Mesendoderm (in vitro differentiated cells): ENCODE data around the gene PCDHB7.
A peak's percentile ranks its signal among the peaks of the same experiment; 100 is the strongest.
"Not testable (repeated sequence)": the region's sequence is repeated elsewhere in the genome, so short reads cannot be mapped to it uniquely, and the experiment has no call there.

Source experiments
- DNase-seq: peaks from one replicate; pipeline ENCODE4 v3.0.0; 2013
- H2AK5ac ChIP-seq: 2 replicates; pipeline ENCODE4 v1.6.1; 2013; ENCODE audit warnings: low read length, inconsistent platforms
- H2BK120ac ChIP-seq: 2 replicates; pipeline ENCODE4 v1.6.1; 2013; ENCODE audit warnings: low read depth, mild to moderate bottlenecking, low read length, moderate library complexity, mixed read lengths
- H2BK15ac ChIP-seq: replicated peaks from 2 replicates; pipeline ENCODE4 v1.6.1; 2013; ENCODE audit warnings: low read depth, mild to moderate bottlenecking, moderate library complexity
- H2BK5ac ChIP-seq: 2 replicates; pipeline ENCODE4 v1.6.1; 2013; ENCODE audit warnings: low read length, inconsistent platforms
- H3K18ac ChIP-seq: 2 replicates; pipeline ENCODE4 v1.6.1; 2013; ENCODE audit warnings: mild to moderate bottlenecking, low read length, mixed read lengths
- H3K23ac ChIP-seq: one replicate; pipeline ENCODE4 v1.6.1; 2013; ENCODE audit warnings: low read length
- H3K27ac ChIP-seq: 2 replicates; pipeline ENCODE4 v1.5.1; 2013; ENCODE audit warnings: low read depth, mild to moderate bottlenecking, inconsistent platforms, low read length, moderate library complexity
- H3K27me3 ChIP-seq: 2 replicates; pipeline ENCODE4 v1.6.1; 2013; ENCODE audit warnings: low read length, control low read depth, mild to moderate bottlenecking, inconsistent platforms; ENCODE audit not compliant: insufficient read depth, poor library complexity
- H3K36me3 ChIP-seq: 2 replicates; pipeline ENCODE4 v1.6.1; 2013; ENCODE audit warnings: low read length, inconsistent platforms; ENCODE audit not compliant: control insufficient read depth, insufficient read depth
- H3K4ac ChIP-seq: one replicate; pipeline ENCODE4 v1.6.1; 2013; ENCODE audit warnings: low read depth, mild to moderate bottlenecking, low read length, moderate library complexity
- H3K4me1 ChIP-seq: 2 replicates; pipeline ENCODE4 v1.6.1; 2013; ENCODE audit warnings: low read depth, low read length, inconsistent platforms; ENCODE audit not compliant: control insufficient read depth
- H3K4me2 ChIP-seq: 2 replicates; pipeline ENCODE4 v1.6.1; 2013; ENCODE audit warnings: low read length
- H3K4me3 ChIP-seq: 2 replicates; pipeline ENCODE4 v1.5.1; 2013; ENCODE audit warnings: mild to moderate bottlenecking, low read length
- H3K56ac ChIP-seq: one replicate; pipeline ENCODE4 v1.6.1; 2013; ENCODE audit warnings: low read length
- H3K79me1 ChIP-seq: 2 replicates; pipeline ENCODE4 v1.6.1; 2013; ENCODE audit warnings: low read length, inconsistent platforms
- H3K79me2 ChIP-seq: 2 replicates; pipeline ENCODE4 v1.6.1; 2013; ENCODE audit warnings: mild to moderate bottlenecking, low read length; ENCODE audit not compliant: control insufficient read depth, insufficient read depth
- H3K9ac ChIP-seq: 2 replicates; pipeline ENCODE4 v1.6.1; 2013; ENCODE audit warnings: low read length, inconsistent platforms
- H4K5ac ChIP-seq: one replicate; pipeline ENCODE4 v1.6.1; 2013; ENCODE audit warnings: low read length
- H4K8ac ChIP-seq: one replicate; pipeline ENCODE4 v1.6.1; 2013; ENCODE audit warnings: low read depth, mild to moderate bottlenecking, control low read depth, low read length, moderate library complexity
- WGBS: extraction: QIAGEN DNeasy Blood & Tissue Kit; methylation state at CpG from one replicate; pipeline ENCODE4 v1.1.7; 2013; ENCODE audit warnings: low lambda C conversion rate, missing lambda C conversion rate; ENCODE audit not compliant: insufficient coverage; ENCODE audit errors: extremely low coverage; 5-methylcytosine and 5-hydroxymethylcytosine counted together

The PCDHB7 gene

DNA sequence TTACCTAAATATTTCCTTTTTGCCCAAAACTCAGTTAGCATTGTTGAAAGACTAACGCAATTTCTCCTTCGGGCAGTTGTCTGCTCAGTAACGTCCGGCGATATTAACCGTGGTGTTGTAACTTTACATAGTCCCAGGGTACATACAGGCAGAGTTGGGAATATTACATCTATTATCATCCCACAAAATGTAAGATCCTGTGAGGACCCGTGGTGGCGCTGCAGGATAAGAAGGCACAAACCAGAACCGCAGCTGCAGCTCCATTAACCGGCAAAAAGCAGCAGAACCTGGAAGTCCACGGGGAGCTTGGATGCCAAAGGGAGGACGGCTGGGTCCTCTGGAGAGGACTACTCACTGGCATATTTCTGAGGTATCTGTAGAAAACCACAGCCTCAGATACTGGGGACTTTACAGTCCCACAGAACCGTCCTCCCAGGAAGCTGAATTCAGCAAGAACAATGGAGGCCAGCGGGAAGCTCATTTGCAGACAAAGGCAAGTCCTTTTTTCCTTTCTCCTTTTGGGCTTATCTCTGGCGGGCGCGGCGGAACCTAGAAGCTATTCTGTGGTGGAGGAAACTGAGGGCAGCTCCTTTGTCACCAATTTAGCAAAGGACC, 5.2 kb downstream of the PCDHB7 start, which contains the start of gene PCDHB8:
TSS of gene PCDHB8 (plus strand) at position 214 of the 615 bp plus-strand sequence. CDS start at position 459, 245 bp downstream.
- not testable (repeated sequence) for H3K4me3 ChIP-seq, H4K5ac ChIP-seq, H2BK5ac ChIP-seq, H3K79me1 ChIP-seq, H3K4me1 ChIP-seq, H3K79me2 ChIP-seq, H2BK120ac ChIP-seq, H3K4ac ChIP-seq, H3K56ac ChIP-seq, H2BK15ac ChIP-seq, H3K9ac ChIP-seq, H4K8ac ChIP-seq, H3K18ac ChIP-seq, H3K27ac ChIP-seq, H3K36me3 ChIP-seq, H3K4me2 ChIP-seq, H2AK5ac ChIP-seq, H3K23ac ChIP-seq, H3K27me3 ChIP-seq
- WGBS = no CpG with 5 or more reads among the region's 18 CpGs
- DNase-seq = peak; percentile 77

DNA sequence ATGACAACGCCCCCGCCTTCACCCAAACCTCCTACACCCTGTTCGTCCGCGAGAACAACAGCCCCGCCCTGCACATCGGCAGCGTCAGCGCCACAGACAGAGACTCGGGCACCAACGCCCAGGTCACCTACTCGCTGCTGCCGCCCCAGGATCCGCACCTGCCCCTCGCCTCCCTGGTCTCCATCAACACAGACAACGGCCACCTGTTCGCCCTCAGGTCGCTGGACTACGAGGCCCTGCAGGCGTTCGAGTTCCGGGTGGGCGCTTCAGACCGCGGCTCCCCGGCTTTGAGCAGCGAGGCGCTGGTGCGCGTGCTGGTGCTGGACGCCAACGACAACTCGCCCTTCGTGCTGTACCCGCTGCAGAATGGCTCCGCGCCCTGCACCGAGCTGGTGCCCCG, 6.9 kb downstream of the PCDHB7 start:
- not testable (repeated sequence) for H2BK120ac ChIP-seq

DNA sequence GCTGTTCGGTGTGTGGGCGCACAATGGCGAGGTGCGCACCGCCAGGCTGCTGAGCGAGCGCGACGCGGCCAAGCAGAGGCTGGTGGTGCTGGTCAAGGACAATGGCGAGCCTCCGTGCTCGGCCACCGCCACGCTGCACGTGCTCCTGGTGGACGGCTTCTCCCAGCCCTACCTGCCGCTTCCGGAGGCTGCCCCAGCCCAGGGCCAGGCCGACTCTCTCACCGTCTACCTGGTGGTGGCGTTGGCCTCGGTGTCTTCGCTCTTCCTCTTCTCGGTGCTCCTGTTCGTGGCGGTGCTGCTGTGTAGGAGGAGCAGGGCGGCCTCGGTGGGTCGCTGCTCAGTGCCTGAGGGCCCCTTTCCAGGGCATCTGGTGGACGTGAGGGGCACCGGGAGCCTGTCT, 7.4 kb downstream of the PCDHB7 start:
- not testable (repeated sequence) for H3K4me3 ChIP-seq, DNase-seq, H3K4me2 ChIP-seq, H2BK120ac ChIP-seq, H2BK5ac ChIP-seq, H3K27me3 ChIP-seq, H3K23ac ChIP-seq, H4K8ac ChIP-seq, H4K5ac ChIP-seq, H3K56ac ChIP-seq, H3K79me1 ChIP-seq, H3K36me3 ChIP-seq, H3K27ac ChIP-seq, H2BK15ac ChIP-seq, H3K4ac ChIP-seq, H3K9ac ChIP-seq, H3K79me2 ChIP-seq, H3K18ac ChIP-seq, H2AK5ac ChIP-seq, H3K4me1 ChIP-seq
- no CpG with 5 or more reads among the region's 32 CpGs for WGBS

More for the DNA sequence above, 6.9 kb downstream of the PCDHB7 start:
- not testable (repeated sequence) for H2BK5ac ChIP-seq, H3K27me3 ChIP-seq, H3K4ac ChIP-seq, DNase-seq, H3K9ac ChIP-seq, H2BK15ac ChIP-seq, H3K4me1 ChIP-seq, H4K5ac ChIP-seq, H3K79me2 ChIP-seq, H3K27ac ChIP-seq, H2AK5ac ChIP-seq, H3K79me1 ChIP-seq, H3K36me3 ChIP-seq, H3K4me3 ChIP-seq, H3K56ac ChIP-seq, H3K4me2 ChIP-seq, H3K23ac ChIP-seq, H3K18ac ChIP-seq, H4K8ac ChIP-seq
- WGBS = no CpG with 5 or more reads among the region's 39 CpGs

DNA sequence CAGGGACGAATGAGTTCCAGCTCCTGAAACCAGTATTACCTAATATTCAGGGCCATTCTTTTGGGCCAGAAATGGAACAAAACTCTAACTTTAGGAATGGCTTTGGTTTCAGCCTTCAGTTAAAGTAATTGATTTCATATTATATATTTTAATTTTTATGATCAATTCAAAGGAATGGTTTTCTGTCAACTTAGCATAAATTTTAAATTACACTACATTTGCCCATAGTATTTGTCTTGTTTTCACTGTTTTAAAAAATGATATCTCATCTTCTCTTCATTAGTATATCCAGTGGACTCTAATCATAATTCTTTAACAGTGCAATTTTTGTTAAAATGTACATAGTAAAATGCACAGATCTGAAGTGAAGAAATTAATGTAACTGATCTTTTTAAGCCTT, 7.9 kb downstream of the PCDHB7 start:
- no peak overlapping the region for H3K4me3 ChIP-seq
- no peak overlapping the region for H3K4me2 ChIP-seq
- H3K27ac ChIP-seq = no peak overlapping the region
- no peaks in the 10 kb centered on the region for H3K36me3 ChIP-seq
- no peak overlapping the region for H4K5ac ChIP-seq
- H2BK120ac ChIP-seq = no peak overlapping the region
- H3K79me2 ChIP-seq = no peaks in the 10 kb centered on the region
- no peak overlapping the region for H3K4ac ChIP-seq
- H3K4me1 ChIP-seq = no peaks in the 10 kb centered on the region
- H2BK15ac ChIP-seq = no peak overlapping the region
- no peaks in the 10 kb centered on the region for H3K27me3 ChIP-seq
- no peak overlapping the region for H3K56ac ChIP-seq
- H3K23ac ChIP-seq = no peak overlapping the region
- no peak overlapping the region for H2BK5ac ChIP-seq
- no peak overlapping the region for H2AK5ac ChIP-seq
- no peak overlapping the region for H3K9ac ChIP-seq
- no peak overlapping the region for H3K18ac ChIP-seq
- no peaks in the 10 kb centered on the region for H3K79me1 ChIP-seq
- WGBS = no CpG with 5 or more reads among the region's 1 CpG
- no peak overlapping the region for H4K8ac ChIP-seq
- DNase-seq = no peak

DNA sequence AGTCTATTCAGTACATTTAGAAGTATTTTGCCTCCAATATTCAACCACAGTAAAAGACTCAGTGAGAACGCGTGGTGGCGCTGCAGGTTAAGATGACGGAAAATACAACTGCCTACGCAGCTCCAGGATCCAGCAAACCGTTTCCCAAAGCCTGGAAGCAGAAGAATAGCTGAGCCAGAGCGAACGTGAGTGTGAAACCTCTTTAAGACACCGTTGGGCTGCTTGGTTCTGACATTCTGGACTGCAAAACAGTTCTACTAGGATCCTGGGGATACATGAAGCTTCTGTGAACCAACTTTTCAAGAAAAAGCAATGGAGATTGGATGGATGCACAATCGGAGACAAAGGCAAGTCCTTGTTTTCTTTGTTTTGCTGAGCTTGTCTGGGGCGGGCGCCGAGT, 9.8 kb downstream of the PCDHB7 start, which contains the start of gene PCDHB16:
TSS of gene PCDHB16 (plus strand) at position 140 of the 400 bp plus-strand sequence. CDS start at position 313, 173 bp downstream.
- H2BK5ac ChIP-seq = no peak within 1 kb of the TSS

More for the DNA sequence above, 9.8 kb downstream of the PCDHB7 start, which contains the start of gene PCDHB16:
- no peaks in the 10 kb centered on the region for H3K4me1 ChIP-seq
- no peak within 1 kb of the TSS for H2AK5ac ChIP-seq
- peak within 1 kb of the TSS; percentile 73 for H3K9ac ChIP-seq
- H2BK120ac ChIP-seq = no peak within 1 kb of the TSS
- H3K27me3 ChIP-seq = no peaks in the 10 kb centered on the region
- H4K8ac ChIP-seq = no peak within 1 kb of the TSS
- H3K18ac ChIP-seq = peak within 1 kb of the TSS; percentile 6
- no peak within 1 kb of the TSS for H2BK15ac ChIP-seq
- no peaks in the 10 kb centered on the region for H3K36me3 ChIP-seq
- H3K4me3 ChIP-seq = peak within 1 kb of the TSS; percentile 55
- DNase-seq = peak; percentile 87
- no peak within 1 kb of the TSS for H3K27ac ChIP-seq
- H3K79me2 ChIP-seq = no peaks in the 10 kb centered on the region
- no CpG with 5 or more reads among the region's 13 CpGs for WGBS
- peak within 1 kb of the TSS; percentile 83 for H3K56ac ChIP-seq
- H3K79me1 ChIP-seq = no peaks in the 10 kb centered on the region
- no peak within 1 kb of the TSS for H3K23ac ChIP-seq
- H3K4me2 ChIP-seq = peak within 1 kb of the TSS; percentile 60
- H4K5ac ChIP-seq = no peak within 1 kb of the TSS
- H3K4ac ChIP-seq = no peak within 1 kb of the TSS
